Activated CD4-positive, alpha-beta memory T cell treated with anti-CD3 and anti-CD28 coated beads, Interleukin-2, amount 10 ng/mL, durations not matched to agents 7 days and 5 days (primary cell): ENCODE results near the gene AKAP7. TPM values are rescaled to one million over a fixed set of nuclear protein-coding genes. Genes with fewer than 3 reads are reported as not detected.
"Not testable (repeated sequence)": the region's sequence is repeated elsewhere in the genome, so short reads cannot be mapped to it uniquely, and the experiment has no call there.

Experiments used
- CTCF ChIA-PET: fragments of 350-600 bp; sonication (Branson Sonifier 250); formaldehyde crosslinking; loops from one replicate; lab custom pipeline; 2021; ENCODE audit warnings: antibody characterized with exemption, inconsistent platforms; lab: Charles Lee
- POLR2A ChIA-PET: fragments of 350-600 bp; sonication (Branson Sonifier 250); formaldehyde crosslinking; loops from one replicate; lab custom pipeline; 2021; ENCODE audit warnings: antibody characterized with exemption; lab: Charles Lee
- DNase-seq: peaks from one replicate; pipeline ENCODE4 v3.0.0-alpha.2; 2020
- H3K27ac Mint-ChIP-seq: one replicate; pipeline ENCODE4 v1.8.0; 2021; ENCODE audit warnings: mild to moderate bottlenecking, mixed read lengths
- H3K27me3 Mint-ChIP-seq: one replicate; pipeline ENCODE4 v1.8.0; 2021; ENCODE audit warnings: mixed read lengths
- H3K36me3 Mint-ChIP-seq: one replicate; pipeline ENCODE4 v1.8.0; 2021; ENCODE audit warnings: low read depth, mixed read lengths
- H3K4me1 Mint-ChIP-seq: one replicate; pipeline ENCODE4 v1.8.0; 2021; ENCODE audit warnings: mixed read lengths
- H3K4me3 Mint-ChIP-seq: one replicate; pipeline ENCODE4 v1.8.0; 2021; ENCODE audit warnings: mild to moderate bottlenecking, mixed read lengths
- H3K9me3 Mint-ChIP-seq: one replicate; pipeline ENCODE4 v1.8.0; 2021; ENCODE audit warnings: mixed read lengths
- total RNA-seq, 2 experiments: library from RNA; stranded (reverse); gene quantifications; one replicate each; pipeline ENCODE4 v1.2.3, GENCODE V29; 2021

AKAP7 gene
- total RNA-seq = 1 to 10 TPM; 7.2 to 8.4 TPM

DNA sequence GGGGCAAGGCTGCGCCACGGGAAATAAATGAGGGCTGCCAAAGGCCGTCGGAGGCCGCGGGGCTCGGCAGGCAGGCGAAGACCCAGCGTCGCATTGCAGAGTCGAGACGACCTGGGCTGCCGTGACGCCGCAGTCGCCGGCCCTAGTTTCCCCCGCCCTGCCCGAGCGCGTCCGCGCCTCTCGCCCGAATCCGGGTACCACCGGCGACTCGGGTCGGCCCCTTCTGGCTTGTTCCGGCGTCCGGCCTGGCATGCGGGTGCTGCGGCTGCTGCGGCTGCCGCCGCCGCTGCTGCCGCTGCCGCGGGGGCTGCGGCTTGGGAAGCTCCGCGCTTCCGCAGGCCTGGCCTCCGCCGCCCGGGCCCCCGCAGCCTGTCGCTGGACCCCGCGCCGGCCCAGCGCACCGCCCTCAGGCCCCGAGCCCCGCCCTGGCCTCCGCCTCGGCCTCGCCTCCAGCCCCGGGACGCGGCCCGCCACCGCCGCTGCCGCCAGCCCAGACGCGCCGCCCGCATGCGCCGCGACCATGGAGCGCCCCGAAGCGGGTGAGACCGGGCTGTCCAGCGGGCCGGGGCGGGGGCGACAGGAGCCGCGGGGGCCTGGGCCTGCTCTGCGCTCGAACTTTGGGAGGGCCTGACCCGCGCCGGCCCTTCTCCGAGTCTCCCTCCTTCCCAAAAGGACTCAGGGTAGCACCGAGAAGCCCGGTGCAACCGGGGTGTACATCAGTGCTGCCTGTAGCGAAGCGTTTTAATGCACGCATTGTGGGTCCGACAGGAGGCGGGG is at the start of gene AKAP7:
TSS of gene AKAP7 (plus strand) at position 224 of the 777 bp plus-strand sequence. CDS start at position 521, 297 bp downstream.
- CTCF ChIA-PET = no interaction called here
- no peaks in the 10 kb centered on the region for H3K9me3 Mint-ChIP-seq
- DNase-seq = peak; percentile 64
- peaks cover 20% of the 10 kb centered on the region for H3K27me3 Mint-ChIP-seq
- H3K4me1 Mint-ChIP-seq = peaks cover 13% of the 10 kb centered on the region
- POLR2A ChIA-PET = no interaction called here
- H3K27ac Mint-ChIP-seq = peak within 1 kb of the TSS; percentile 73
- H3K36me3 Mint-ChIP-seq = peaks cover 3% of the 10 kb centered on the region
- peak within 1 kb of the TSS; percentile 84 for H3K4me3 Mint-ChIP-seq

DNA sequence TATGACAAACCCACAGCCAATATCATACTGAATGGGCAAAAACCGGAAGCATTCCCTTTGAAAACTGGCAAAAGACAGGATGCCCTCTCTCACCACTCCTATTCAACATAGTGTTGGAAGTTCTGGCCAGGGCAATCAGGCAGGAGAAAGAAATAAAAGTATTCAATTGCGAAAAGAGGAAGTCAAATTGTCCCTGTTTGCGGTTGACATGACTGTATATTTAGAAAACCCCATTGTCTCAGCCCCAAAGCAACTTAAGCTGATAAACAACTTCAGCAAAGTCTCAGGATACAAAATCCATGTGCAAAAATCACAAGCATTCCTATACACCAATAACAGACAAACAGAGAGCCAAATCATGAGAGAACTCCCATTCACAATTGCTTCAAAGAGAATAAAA is 44.9 kb upstream of the AKAP7 start:
- H3K27me3 Mint-ChIP-seq = peaks cover 15% of the 10 kb centered on the region
- CTCF ChIA-PET, DNase-seq, H3K4me1 Mint-ChIP-seq, H3K4me3 Mint-ChIP-seq, H3K36me3 Mint-ChIP-seq, POLR2A ChIA-PET, H3K9me3 Mint-ChIP-seq, H3K27ac Mint-ChIP-seq: not testable (repeated sequence)

DNA sequence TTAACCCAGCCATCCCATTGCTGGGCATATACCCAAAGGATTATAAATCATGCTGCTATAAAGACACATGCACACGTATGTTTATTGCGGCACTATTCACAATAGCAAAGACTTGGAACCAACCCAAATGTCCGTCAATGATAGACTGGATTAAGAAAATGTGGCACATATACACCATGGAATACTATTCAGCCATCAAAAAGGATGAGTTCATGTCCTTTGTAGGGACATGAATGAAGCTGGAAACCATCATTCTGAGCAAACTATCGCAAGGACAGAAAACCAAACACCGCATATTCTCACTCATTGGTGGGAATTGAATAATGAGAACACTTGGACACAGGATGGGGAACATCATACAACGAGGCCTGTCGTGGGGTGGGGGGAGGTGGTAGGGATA is 43.3 kb upstream of the AKAP7 start:
- peaks cover 18% of the 10 kb centered on the region for H3K27me3 Mint-ChIP-seq
- DNase-seq, H3K36me3 Mint-ChIP-seq, H3K27ac Mint-ChIP-seq, H3K9me3 Mint-ChIP-seq, POLR2A ChIA-PET, H3K4me1 Mint-ChIP-seq, H3K4me3 Mint-ChIP-seq, CTCF ChIA-PET: not testable (repeated sequence)

DNA sequence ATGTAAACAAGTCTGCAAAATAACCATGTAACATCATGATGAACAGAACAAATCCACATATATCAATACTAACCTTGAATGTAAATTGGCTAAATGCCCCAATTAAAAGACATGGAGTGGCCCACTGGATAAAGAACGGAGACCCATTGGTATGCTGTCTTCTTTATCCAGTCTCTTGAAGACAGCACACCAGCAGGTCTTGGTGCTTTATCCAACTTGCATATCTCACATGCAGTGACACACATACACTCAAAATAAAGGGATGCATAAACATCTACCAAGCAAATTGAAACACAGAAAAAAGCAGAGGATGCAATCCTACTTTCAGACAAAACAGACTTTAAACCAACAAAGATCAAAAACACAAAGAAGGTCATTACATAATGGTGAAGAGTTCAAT is 41.9 kb upstream of the AKAP7 start:
- no peak for DNase-seq
- ChIA-PET CTCF (no interaction called here), POLR2A (no interaction called here)
- H3K4me3 Mint-ChIP-seq = no peak overlapping the region
- no peak overlapping the region for H3K27ac Mint-ChIP-seq
- no peaks in the 10 kb centered on the region for H3K4me1 Mint-ChIP-seq
- H3K36me3 Mint-ChIP-seq = no peaks in the 10 kb centered on the region
- peaks cover 18% of the 10 kb centered on the region for H3K27me3 Mint-ChIP-seq
- H3K9me3 Mint-ChIP-seq = peaks cover 2% of the 10 kb centered on the region

DNA sequence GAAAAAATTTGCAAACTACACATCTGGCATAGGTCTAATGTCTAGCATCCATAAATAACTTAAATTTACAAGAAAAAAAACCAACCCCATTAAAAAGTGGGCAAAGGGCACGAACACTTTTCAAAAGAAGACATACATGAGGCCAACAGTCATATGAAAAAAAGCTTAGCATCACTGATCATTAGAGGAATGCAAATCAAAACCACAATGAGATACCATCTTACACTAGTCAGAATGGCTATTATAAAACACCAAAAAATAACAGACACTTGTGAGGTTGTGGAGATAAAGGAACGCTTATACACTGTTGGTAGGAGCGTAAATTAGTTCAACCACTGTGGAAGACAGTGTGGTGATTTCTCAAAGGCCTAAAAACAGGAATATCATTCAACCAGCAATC is 38.5 kb upstream of the AKAP7 start:
- H3K27ac Mint-ChIP-seq = no peak overlapping the region
- CTCF ChIA-PET = no interaction called here
- no peaks in the 10 kb centered on the region for H3K4me1 Mint-ChIP-seq
- DNase-seq = no peak
- H3K9me3 Mint-ChIP-seq = peaks cover 2% of the 10 kb centered on the region
- POLR2A ChIA-PET = no interaction called here
- no peaks in the 10 kb centered on the region for H3K36me3 Mint-ChIP-seq
- H3K27me3 Mint-ChIP-seq = peaks cover 3% of the 10 kb centered on the region
- H3K4me3 Mint-ChIP-seq = no peak overlapping the region

DNA sequence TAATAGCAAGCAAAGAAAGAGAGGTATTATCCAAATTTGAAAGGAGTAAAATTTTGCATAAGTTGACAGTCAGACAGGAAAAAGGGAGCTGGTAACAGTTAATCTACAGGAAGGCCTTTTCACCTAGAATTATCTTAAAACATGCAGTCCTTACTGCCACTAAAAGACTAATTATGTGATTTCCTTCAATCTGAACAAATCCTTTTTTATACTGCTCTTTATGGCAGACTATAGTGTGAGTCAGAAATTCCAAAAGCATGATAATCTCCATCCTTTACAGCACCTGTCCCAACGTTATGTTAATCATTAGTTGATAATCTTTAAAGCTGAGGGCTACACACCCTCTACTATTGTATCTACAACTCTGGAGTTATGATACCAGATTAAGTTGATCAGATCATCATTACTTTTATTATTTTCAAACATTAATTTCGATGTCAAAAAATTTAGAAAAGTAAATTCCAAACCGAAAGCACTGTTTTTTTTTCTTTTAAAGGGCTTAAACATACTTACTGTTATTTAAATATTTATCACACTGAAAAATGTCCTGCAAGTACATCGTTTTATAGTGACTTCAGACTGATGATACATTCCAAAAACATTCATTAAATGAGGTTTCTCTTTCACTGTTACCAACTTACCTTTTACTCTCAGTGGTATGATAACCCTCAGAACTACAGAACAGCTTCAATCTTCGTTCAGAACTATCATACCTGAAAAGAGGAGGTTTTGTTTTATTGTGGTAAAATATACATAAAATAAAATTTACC is 33.2 kb upstream of the AKAP7 start:
- Mint-ChIP-seq H3K4me3 (no peak overlapping the region), H3K9me3 (peaks cover 2% of the 10 kb centered on the region), H3K27ac (no peak overlapping the region), H3K36me3 (no peaks in the 10 kb centered on the region), H3K27me3 (peaks cover 3% of the 10 kb centered on the region), H3K4me1 (no peaks in the 10 kb centered on the region)
- ChIA-PET CTCF (interaction anchor here (0.6 kb wide), 1 partner anchor 418 kb away, joined by 3 read pairs; no protein-coding TSS in a partner anchor), POLR2A (no interaction called here)
- DNase-seq = no peak

DNA sequence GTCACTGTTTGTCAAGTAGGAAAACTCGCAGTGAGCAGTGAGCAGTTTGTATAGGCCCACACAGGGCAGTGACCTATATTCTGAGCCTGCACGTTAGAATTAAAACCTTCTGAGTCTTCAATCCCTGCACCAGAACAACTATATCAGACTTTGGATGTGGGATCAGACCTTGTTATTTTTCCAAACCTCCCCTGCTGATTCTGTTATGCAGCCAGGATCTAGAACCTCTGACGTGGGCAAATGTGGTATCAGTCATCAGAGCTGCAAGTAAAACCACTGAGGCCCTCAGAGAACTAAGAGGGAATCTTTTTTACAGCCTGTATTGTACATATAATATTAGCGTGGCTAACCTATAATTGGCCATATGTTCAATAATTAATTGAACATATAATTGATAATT is 32.0 kb upstream of the AKAP7 start:
- Mint-ChIP-seq H3K4me1 (no peaks in the 10 kb centered on the region), H3K27me3 (peaks cover 3% of the 10 kb centered on the region), H3K4me3 (no peak overlapping the region), H3K27ac (no peak overlapping the region), H3K9me3 (peaks cover 2% of the 10 kb centered on the region), H3K36me3 (no peaks in the 10 kb centered on the region)
- ChIA-PET CTCF (no interaction called here), POLR2A (no interaction called here)
- no peak for DNase-seq

DNA sequence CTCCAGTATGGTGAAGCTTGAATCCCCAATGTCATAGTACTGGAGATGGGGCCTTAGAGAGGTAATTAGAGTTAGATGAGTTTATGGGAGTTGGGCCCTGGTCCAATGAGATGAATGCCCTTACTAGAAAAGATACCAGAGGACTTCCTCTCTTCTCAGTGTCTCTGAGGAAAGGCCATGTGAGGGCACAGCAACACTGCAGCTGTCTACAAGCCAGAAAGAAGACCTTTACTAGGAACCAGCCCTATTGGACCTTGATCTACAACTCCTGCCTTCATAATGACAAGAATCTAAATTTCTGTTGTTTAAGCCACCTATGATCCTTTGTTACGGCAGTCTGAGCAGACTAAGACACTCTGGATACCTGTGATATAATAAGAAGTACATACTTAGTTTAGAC is 31.4 kb upstream of the AKAP7 start:
- Mint-ChIP-seq H3K4me3 (no peak overlapping the region), H3K9me3 (peaks cover 2% of the 10 kb centered on the region), H3K27ac (no peak overlapping the region), H3K36me3 (no peaks in the 10 kb centered on the region), H3K4me1 (no peaks in the 10 kb centered on the region), H3K27me3 (peaks cover 3% of the 10 kb centered on the region)
- POLR2A ChIA-PET = no interaction called here
- no peak for DNase-seq
- CTCF ChIA-PET = no interaction called here

DNA sequence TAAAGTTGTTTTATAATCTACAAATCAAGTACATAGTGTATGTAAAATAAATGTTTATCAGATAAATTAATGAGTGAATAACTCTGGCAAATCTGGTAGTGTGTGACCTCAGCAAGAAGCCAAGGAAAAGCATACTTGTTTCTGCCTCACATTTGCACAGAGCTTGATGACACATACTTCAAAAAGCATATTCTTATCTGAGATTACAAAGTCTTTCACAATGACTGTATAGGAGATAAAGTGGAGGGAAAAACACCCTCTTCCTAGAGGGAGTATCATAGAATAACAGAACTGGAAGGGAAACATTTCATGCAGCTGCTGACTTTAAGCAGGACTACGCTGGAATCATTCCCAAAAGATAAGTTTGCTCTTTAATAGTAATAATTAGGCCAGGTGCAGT is 28.1 kb upstream of the AKAP7 start:
- ChIA-PET POLR2A (no interaction called here), CTCF (no interaction called here)
- no peaks in the 10 kb centered on the region for H3K9me3 Mint-ChIP-seq
- no peak overlapping the region for H3K4me3 Mint-ChIP-seq
- DNase-seq = no peak
- H3K36me3 Mint-ChIP-seq = no peaks in the 10 kb centered on the region
- no peak overlapping the region for H3K27ac Mint-ChIP-seq
- H3K27me3 Mint-ChIP-seq = peaks cover 3% of the 10 kb centered on the region
- H3K4me1 Mint-ChIP-seq = no peaks in the 10 kb centered on the region

DNA sequence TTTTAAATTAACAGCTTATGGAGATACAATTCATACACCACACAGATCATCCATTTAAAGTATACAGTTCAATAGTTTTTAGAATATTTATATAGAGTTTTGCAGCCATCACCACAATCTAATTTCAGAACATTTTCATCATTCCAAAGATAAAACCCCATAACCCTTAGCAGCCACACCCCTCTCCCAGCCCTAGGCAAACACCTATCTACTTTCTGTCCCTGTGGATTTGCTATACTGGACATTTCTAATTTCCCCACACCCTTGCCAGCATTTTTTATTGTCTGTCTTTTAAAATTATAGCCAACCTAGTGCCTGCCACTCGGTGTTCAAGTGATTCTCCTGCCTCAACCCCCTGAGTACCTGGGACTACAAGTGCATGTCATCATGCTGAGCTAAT is 23.0 kb upstream of the AKAP7 start:
- H3K4me3 Mint-ChIP-seq = no peak overlapping the region
- H3K27ac Mint-ChIP-seq = no peak overlapping the region
- H3K36me3 Mint-ChIP-seq = no peaks in the 10 kb centered on the region
- H3K9me3 Mint-ChIP-seq = no peaks in the 10 kb centered on the region
- ChIA-PET POLR2A (no interaction called here), CTCF (interaction anchor here (1.6 kb wide), 1 partner anchor 227 kb away, joined by 8 read pairs; no protein-coding TSS in a partner anchor)
- H3K4me1 Mint-ChIP-seq = no peaks in the 10 kb centered on the region
- no peak for DNase-seq
- H3K27me3 Mint-ChIP-seq = peaks cover 1% of the 10 kb centered on the region

DNA sequence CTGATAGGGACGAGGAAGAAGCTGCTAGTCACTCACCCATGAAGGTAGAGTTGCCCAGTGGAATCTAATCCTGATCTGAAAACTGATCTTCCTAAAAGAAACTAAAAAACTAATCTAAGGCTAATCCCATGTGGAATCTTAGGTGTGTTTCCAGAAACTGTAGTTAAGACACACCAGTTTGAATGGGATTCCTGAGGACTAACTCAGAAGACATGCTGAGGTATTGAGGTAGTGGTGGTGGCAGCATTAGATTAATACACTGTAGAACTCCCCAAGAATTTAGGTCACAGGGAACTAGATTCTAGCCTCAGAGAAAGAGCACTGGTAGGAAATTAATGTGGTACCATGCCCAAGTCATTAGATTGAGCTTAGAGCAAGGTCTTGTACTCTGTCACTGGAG is 19.6 kb upstream of the AKAP7 start:
- Mint-ChIP-seq H3K9me3 (no peaks in the 10 kb centered on the region), H3K4me1 (no peaks in the 10 kb centered on the region), H3K36me3 (no peaks in the 10 kb centered on the region), H3K4me3 (no peak overlapping the region), H3K27me3 (peaks cover 1% of the 10 kb centered on the region), H3K27ac (no peak overlapping the region)
- CTCF ChIA-PET = interaction anchor here (1.7 to 4.5 kb wide), 2 partner anchors 226 to 231 kb away, joined by 11 to 36 read pairs; no protein-coding TSS in a partner anchor
- no peak for DNase-seq
- POLR2A ChIA-PET = no interaction called here

DNA sequence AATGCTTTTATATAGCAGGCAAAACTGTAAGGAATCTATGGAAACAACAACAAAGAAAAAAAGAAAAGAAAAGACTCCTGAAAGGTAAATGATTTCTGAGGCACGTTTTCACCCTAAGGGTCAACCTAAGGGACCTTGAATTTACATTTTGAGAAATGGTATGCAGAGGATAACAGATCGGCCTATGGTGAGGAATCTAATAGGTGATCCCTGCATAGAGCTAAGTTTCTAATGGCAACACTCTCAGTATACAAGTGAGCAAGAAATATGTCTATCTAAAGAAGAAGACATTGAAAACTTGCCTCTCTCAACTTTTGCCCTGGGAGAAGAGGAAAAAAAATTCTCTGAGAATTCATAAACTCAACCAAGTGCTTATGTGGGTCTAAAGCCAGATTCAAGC is 18.9 kb upstream of the AKAP7 start:
- Mint-ChIP-seq H3K4me1 (no peaks in the 10 kb centered on the region), H3K4me3 (no peak overlapping the region), H3K27me3 (peaks cover 1% of the 10 kb centered on the region), H3K27ac (no peak overlapping the region), H3K36me3 (no peaks in the 10 kb centered on the region), H3K9me3 (no peaks in the 10 kb centered on the region)
- POLR2A ChIA-PET = no interaction called here
- DNase-seq = no peak
- CTCF ChIA-PET = interaction anchor here (0.6 to 4.5 kb wide), 3 partner anchors 12 to 232 kb away, joined by 3 to 36 read pairs (median 11); no protein-coding TSS in a partner anchor

DNA sequence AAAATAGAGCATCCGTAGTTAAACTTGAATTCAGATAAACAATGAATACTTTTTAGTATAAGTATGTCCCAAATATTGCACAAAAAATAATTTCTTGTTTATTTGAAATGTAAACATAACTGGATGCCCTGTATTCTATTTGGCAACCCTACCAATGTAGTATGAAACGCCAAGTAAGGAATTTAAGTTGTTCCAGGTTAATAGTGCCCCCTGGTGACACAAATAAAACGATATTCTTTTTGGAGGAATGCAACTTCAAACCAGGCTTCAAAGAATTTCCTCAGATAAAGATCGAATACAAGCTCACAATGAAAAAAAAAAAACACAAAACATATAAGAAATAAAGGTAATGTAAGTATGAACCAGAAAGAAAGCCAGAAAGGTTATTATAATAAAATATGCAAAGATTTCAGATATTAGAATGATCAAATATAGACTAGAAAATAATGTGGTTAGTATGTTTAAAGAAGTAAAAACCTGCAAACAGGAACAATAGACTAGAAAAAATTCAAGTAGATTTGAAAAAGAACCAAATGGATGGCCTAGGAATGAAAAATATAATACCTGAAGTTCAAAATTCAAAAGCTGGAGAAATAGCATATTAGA is 18.4 kb upstream of the AKAP7 start:
- DNase-seq = no peak
- Mint-ChIP-seq H3K4me3 (no peak overlapping the region), H3K36me3 (no peaks in the 10 kb centered on the region), H3K27ac (no peak overlapping the region), H3K9me3 (no peaks in the 10 kb centered on the region), H3K27me3 (peaks cover 1% of the 10 kb centered on the region), H3K4me1 (no peaks in the 10 kb centered on the region)
- CTCF ChIA-PET = interaction anchor here (0.6 to 4.5 kb wide), 5 partner anchors 12 to 232 kb away, joined by 3 to 36 read pairs (median 3); no protein-coding TSS in a partner anchor
- POLR2A ChIA-PET = no interaction called here
